ENCODE data around the gene TPR.

Gene TPR

DNA sequence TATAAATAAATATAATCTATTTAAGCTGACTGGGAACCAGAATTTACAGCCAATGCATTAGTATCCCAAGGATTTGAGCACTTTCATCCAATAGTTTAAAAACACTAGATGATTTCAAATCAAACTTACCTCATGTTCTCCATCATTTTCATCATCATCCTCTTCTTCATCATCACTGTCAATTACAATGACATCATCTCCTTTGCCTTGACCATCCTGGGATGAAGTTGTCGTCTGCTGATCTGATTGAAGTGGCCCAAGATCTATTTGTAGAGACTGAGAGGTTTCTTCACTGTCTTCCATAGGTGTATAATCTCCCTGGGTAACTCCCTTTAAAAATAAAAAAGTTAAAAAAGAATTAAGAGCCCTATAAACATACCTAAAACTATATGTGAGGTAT lies 47.7 kb downstream of the TPR start:
- DNase-seq (ENCODE audit: low read depth in 2 of 2): no peak

DNA sequence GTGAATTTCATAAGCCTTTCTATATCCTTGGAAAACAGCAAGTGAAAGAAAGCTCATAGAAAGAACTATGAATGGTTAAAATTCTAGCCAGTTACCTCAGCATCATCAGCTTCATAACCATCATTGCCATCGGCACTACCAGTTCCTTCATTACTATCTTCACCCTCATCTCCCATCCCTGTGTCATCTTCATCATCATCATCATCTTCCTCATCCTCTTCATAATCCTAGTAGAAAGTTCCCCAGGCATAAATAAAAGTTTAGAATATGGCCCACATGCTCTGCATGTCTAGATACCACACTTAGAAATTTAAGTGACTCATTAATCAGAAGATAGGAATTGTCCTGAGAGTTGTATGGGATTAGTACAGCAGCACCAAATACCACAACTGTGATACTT lies 49.0 kb downstream of the TPR start:
- DNase-seq (ENCODE audit: low read depth in 2 of 2): no peak

DNA sequence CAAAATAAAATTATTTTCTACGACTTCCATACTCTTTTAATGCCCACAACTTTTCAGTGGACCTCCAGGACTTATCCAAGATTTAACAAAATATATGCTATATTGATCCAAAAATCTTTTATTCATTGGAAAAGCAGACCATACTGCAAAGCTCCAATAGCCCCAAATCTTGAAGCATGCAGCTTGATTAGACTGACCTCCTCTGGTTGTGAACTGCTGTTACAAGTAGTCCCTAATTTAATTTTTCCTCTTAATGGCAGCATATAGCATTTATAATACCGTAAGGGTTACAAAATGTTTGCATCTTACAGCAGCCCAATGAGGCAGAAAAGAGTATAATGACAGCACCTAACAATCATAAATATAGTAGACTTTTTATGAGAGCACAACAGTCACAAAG lies 49.8 kb downstream of the TPR start:
- no peak for DNase-seq (ENCODE audit: low read depth in 2 of 2)

DNA sequence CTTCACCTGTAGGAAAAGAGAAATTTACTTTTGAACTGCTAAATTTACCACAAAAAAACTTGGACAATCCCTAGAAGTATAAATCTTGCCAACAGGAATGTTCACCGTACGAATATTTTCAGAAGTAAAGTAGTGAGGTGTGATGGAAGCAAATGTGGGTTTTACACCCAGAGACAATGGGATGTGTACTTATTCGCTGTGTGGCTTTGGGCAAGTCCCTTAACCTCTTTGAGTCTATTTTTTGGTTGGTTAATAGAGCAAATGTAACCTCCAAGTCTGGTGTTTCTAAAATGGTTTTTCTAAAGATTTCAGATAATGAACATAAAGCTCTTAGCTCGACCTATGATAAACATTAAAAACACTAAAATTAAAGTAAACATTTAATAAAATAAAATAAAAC lies 51.2 kb downstream of the TPR start:
- no peak for DNase-seq (ENCODE audit: low read depth in 2 of 2)

DNA sequence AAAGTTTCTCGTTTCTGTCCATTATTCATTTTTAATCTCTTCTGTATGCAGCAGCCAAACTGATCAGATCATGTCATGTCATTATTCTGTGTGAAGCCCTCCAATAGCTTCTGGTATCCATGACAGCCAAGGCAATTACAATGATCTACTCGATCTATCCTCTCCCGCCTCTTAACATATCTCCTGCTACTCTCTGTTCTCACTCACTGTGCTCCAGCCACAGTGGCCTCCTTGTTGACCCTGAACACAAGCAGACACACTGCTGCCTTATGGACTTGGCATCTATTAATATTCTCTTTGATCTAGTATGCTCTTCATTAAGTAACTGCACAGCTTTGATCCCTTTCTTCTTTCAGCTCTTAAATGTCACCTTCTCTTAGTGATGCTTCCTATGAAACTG lies 59.5 kb downstream of the TPR start:
- no peak for DNase-seq (ENCODE audit: low read depth in 2 of 2)

DNA sequence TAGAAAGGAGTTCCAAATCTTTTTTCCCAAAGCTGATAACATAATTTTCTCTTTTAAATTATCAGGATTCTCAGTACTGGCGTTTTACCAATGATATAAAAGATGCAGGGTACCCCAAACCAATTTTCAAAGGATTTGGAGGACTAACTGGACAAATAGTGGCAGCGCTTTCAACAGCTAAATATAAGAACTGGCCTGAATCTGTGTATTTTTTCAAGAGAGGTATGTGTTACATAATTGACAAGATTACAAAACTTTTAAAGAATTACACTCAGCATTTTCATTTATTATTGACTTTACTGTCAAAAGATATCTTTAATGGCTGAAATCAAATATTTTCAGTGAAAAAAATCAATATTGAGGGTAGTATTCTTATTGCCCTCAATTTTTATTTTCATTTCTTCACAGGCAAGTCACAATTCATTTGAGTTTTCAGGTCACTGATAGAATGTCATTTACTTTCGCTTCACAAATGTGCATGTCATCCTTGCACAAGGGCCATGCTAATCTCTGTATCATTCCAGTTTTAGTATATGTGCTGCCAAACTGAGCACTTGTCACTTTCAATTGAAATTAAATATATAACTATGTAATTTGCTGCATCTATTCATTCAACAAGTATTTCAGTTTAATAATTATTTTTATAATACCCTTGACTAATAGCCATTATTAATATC lies 63.5 kb downstream of the TPR start:
- no peak for DNase-seq (ENCODE audit: low read depth in 2 of 2)

DNA sequence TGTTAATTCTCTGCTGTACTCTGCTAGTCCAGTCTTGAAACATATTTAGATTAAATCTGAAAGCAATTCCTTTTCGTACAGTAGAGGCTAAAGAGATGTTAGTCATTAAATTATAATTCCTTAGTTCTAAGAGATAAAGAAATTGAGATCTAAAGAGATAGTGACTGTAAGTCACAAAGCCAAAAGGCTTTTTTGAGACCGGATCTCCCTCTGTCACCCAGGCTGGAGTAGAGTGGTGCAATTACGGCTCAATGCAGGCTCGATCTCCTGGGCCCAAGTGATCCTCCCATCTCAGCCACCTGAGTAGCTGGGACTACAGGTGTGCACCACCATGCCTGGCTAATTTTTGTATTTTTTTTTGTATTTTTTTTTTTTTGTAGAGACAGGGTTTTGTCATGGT lies 64.7 kb downstream of the TPR start:
- no peak for DNase-seq (ENCODE audit: low read depth in 2 of 2)

DNA sequence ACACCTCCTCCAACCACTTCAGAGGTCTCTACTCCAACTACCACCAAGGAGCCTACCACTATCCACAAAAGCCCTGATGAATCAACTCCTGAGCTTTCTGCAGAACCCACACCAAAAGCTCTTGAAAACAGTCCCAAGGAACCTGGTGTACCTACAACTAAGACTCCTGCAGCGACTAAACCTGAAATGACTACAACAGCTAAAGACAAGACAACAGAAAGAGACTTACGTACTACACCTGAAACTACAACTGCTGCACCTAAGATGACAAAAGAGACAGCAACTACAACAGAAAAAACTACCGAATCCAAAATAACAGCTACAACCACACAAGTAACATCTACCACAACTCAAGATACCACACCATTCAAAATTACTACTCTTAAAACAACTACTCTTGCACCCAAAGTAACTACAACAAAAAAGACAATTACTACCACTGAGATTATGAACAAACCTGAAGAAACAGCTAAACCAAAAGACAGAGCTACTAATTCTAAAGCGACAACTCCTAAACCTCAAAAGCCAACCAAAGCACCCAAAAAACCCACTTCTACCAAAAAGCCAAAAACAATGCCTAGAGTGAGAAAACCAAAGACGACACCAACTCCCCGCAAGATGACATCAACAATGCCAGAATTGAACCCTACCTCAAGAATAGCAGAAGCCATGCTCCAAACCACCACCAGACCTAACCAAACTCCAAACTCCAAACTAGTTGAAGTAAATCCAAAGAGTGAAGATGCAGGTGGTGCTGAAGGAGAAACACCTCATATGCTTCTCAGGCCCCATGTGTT lies 66.6 kb downstream of the TPR start:
- DNase-seq (ENCODE audit: low read depth in 2 of 2): no peak

DNA sequence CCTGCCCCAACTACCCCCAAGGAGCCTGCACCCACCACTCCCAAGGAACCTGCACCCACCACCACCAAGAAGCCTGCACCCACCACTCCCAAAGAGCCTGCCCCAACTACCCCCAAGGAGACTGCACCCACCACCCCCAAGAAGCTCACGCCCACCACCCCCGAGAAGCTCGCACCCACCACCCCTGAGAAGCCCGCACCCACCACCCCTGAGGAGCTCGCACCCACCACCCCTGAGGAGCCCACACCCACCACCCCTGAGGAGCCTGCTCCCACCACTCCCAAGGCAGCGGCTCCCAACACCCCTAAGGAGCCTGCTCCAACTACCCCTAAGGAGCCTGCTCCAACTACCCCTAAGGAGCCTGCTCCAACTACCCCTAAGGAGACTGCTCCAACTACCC lies 67.6 kb downstream of the TPR start:
- no peak for DNase-seq (ENCODE audit: low read depth in 2 of 2)

DNA sequence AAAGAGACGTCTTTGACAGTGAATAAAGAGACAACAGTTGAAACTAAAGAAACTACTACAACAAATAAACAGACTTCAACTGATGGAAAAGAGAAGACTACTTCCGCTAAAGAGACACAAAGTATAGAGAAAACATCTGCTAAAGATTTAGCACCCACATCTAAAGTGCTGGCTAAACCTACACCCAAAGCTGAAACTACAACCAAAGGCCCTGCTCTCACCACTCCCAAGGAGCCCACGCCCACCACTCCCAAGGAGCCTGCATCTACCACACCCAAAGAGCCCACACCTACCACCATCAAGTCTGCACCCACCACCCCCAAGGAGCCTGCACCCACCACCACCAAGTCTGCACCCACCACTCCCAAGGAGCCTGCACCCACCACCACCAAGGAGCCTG lies 68.5 kb downstream of the TPR start:
- no peak for DNase-seq (ENCODE audit: low read depth in 2 of 2)

DNA sequence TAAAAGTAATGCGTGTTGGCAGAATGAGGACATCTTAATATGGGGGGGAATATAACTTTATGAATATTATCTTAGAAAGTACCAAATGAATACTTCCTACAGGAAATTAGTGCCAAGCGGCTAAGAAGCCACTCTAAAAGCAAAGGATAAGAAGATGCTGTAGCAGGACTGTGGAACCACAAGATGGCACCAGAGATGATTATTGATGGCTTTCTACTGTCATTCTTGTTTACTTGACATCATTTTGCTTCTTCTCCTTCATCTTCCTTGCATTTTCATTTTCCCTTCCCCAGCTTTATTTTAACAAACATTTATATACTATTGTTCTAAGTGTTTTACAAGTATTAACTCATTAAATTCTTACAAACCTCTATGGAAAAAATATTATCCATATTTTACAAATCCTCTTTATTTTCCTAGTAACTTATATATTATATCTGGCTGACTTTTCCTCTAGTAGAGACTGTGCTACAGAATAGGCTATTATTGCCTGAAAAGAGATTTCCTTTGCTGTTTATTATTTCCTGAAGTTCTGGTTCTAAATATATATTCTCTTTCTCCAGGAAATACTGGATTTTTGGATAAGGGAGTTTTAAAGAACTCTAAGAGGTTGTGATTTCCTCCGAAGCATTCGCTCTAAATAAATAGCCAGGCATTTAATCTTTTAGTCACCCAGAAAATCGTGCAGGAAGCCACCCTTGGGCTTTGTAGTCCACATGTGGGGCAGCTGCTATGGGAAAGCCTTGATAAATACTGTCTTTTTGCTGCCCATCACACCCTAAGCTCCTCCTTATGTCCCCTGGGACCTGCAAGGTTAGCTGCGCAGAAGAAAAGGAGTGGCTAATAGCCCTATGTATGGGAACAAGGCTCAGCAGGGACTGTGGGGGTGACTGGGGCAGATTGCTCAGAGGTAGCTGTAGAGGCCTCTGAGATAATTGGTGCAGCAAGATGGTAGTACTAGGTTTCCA lies 69.8 kb downstream of the TPR start:
- no peak for DNase-seq (ENCODE audit: low read depth in 2 of 2)

DNA sequence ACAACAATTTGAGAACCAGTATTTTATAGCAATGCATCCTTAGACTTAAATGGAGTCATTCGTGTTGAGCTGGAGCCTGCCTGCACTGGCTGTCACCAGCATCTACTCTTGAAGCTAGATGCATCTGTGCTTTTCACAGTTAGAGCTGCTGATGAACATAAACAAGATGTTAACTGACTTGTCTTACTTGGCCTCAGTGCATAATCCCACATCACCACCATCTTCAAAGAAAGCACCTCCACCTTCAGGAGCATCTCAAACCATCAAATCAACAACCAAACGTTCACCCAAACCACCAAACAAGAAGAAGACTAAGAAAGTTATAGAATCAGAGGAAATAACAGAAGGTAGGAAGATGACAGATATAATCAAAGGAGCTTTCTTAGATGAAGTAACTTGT lies 71.1 kb downstream of the TPR start:
- DNase-seq (ENCODE audit: low read depth in 2 of 2): no peak

DNA sequence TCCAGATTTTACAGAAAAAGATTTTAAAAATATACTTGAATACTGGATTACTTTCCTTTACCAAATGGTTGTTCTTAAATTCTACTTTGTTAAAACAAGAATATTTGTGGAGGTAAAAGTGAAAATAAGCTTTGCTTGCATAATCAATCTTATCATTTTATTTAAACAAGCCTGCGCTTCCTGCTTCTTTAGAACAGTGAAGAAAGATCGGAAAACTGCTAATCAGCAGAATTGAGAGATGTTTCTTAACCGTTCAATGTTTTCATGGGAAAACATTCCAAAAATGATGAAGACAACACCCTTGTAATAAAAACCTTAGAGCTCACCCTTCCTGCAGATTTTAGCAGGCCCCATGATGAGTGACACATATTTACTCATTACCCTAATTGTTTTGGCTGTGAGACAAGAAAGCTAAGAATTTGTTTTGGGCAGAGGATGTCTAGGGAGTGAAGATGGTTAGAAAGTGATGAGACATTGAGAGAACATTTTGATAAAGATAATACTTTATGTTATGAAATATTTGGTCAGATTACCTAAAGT lies 72.6 kb downstream of the TPR start:
- DNase-seq (ENCODE audit: low read depth in 2 of 2): no peak

DNA sequence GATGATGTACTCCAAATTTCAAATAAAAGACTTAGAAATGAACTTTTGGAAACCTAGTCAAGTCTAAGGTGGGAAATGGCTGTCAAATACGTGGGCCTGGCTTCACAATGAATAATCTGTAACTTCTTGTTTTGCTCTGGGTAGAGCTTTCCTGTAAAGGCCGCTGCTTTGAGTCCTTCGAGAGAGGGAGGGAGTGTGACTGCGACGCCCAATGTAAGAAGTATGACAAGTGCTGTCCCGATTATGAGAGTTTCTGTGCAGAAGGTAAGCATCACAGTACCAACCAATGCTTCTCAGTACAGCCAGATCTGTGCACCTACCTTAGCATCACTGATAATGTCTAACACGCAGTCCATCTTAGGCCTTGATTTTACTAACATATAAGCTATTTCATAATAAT lies 73.6 kb downstream of the TPR start:
- no peak for DNase-seq (ENCODE audit: low read depth in 2 of 2)

DNA sequence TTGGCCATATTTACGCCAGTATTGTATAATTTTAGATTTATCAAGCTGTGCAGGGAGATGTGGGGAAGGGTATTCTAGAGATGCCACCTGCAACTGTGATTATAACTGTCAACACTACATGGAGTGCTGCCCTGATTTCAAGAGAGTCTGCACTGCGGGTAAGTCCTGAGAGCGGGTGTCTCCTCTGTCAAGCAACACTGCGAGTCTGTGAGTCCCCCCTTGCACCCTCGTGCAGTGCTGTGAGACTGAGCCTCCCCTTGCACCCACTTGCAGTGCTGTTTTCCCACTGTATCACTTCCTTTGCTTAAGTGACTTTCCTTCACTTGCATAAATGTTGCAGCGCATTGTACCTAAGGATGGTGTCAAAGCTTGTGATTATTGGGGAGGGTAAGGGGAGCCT lies 75.0 kb downstream of the TPR start:
- no peak for DNase-seq (ENCODE audit: low read depth in 2 of 2)

DNA sequence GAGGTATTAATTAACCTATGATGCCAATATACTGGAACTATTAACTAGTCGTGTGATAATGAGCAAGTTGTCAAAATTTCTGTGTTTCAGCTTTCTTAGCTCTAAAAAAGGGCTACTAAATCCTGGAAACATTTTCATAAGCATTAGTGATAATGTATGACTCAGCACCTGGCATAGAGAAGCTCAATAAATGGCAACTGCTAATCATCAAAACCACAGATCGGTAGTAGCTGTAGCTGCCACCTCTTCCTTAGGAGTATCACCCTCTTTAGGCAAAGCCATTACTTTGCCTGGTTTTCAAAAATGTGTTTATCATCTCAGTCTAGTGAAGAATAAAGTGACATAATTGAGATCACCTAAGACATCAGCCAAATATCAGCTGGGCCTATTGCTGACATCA lies 75.5 kb downstream of the TPR start:
- no peak for DNase-seq (ENCODE audit: low read depth in 2 of 2)

DNA sequence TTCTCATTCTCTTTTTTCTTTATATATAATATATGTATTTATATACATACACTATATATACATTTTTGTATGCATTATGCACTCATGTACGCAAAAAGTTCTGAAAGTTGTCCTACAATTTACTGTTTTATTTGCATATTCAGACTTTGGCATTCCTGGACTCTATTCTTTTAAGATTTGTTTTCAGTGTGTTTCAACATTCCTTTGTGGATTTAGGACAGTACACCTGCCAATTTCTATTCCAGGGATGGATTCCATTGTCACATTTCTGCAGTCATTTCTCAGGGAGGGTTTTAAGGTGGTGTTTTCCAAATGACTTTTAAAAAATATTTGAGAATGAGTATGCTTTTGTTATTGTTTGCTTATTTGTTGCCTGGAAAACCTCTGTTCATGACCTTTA lies 76.2 kb downstream of the TPR start:
- DNase-seq (ENCODE audit: low read depth in 2 of 2): no peak

DNA sequence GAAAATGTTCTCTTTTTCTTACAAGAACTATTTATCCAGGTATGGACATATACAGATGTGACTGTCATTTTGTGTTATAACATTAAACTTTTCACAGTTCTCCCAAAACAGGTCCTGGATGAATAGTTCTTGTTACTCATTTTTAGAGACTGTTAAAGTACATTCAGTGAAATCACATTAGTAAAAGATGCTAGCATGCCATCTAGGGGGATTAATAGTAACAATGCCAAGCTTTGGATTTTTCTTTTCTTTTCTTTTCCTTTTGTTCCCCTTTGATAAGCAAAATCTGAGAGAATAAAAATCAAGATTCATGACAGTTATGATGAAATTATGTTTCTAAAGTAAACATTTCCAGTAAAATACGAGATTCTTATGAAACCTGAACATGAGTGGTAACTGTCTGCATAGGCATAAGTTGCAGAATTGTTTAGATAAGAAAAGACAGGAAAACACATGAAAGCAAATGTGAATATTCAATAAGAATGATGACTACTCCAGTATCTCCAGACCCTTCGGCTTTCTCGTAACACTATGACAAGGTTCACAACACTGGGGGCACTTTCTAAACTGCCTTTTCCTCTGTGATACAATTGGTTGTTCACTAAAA lies 77.5 kb downstream of the TPR start:
- DNase-seq (ENCODE audit: low read depth in 2 of 2): no peak

DNA sequence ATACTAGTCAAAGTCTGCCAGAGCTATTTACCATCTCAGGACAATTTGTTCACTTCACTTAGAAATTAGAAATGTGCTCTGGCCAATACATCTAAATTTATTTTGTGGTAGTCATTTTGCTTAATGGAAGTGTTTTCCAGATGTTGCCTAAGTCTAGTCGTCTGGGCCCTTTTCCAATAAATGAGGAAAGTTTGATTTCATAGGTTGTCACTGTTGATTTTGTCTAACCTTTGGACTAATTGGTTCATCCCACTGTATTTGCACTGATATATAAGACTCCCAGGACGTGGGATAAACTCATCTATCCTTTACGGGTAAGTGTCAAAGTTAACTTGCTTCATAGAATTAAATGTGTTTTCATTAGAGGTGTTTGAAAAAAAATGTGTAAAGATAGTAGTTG lies 79.1 kb downstream of the TPR start, which contains the start of gene PRG4:
Gene PRG4, plus strand, starts transcription at position 300 of the 400 bp plus-strand sequence.
- DNase-seq (ENCODE audit: low read depth in 2 of 2): no peak

DNA sequence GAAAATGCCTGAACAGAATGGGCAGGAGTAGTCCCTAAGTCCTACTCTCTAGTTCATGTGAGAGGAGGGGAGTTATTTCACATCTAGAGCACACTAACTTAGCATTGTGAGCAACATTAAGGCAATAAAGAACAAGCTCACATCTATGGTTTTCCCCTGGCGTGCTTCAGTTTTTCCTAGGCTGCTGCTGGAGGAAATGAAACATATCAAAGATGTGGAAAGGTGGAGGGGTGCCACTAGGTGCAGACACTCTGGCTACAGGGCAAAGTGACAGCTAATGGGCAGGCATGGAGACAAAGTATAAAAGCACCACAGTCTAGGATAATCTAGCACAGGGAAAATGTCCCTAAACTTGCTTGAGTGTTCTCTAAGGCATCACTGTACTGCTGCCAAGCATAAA lies 82.2 kb downstream of the TPR start:
- DNase-seq (ENCODE audit: low read depth in 2 of 2): no peak

DNA sequence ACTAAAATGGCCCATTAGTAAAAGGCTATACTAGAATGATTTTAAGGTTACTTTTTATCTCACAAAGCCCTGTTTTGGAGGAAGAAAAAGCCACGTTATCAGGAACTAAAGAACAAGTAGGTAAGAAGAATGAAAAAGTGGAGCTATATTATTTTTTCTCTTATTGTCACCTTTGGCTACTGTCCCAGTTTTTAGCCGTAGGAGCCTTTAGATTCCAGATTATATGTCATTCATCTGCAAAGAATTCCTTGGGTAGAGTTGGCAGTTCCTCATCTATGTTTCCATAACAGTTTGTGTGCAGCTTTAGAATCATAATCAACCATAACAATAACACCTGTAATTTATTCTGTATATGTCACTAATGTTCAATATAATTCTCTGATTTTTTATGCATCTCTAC lies 83.8 kb downstream of the TPR start:
- DNase-seq (ENCODE audit: low read depth in 2 of 2): no peak

Data from activated CD4-positive, alpha-beta T cell treated with anti-CD3 and anti-CD28 coated beads for 24 hours (primary cell).